Activated CD8-positive, alpha-beta memory T cell treated with anti-CD3 and anti-CD28 coated beads, Interleukin-2, amount 10 ng/mL, durations not matched to agents 7 days and 5 days (primary cell): ENCODE data around the gene RNF169. TPM values are rescaled to one million over a fixed set of nuclear protein-coding genes. Genes with fewer than 3 reads are reported as not detected.

Experiments used
- ATAC-seq: fragments of 150-1000 bp; cut with Tn5 transposase; one replicate; pipeline ENCODE4 v1.10.0; 2021; ENCODE audit warnings: moderate library complexity
- CTCF ChIA-PET: fragments of 350-600 bp; sonication (Branson Sonifier 250); formaldehyde crosslinking; loops from one replicate; lab custom pipeline; 2021; ENCODE audit warnings: antibody characterized with exemption; lab: Charles Lee
- DNase-seq: peaks from one replicate; pipeline ENCODE4 v3.0.0-alpha.2; 2020
- H3K27ac Mint-ChIP-seq: one replicate; pipeline ENCODE4 v1.8.0; 2021; ENCODE audit warnings: mild to moderate bottlenecking, mixed read lengths
- H3K27me3 Mint-ChIP-seq: one replicate; pipeline ENCODE4 v1.8.0; 2021; ENCODE audit warnings: mixed read lengths
- H3K36me3 Mint-ChIP-seq: one replicate; pipeline ENCODE4 v1.8.0; 2021; ENCODE audit warnings: mild to moderate bottlenecking, mixed read lengths
- H3K4me1 Mint-ChIP-seq: one replicate; pipeline ENCODE4 v1.8.0; 2021; ENCODE audit warnings: mixed read lengths
- H3K4me3 Mint-ChIP-seq: one replicate; pipeline ENCODE4 v1.8.0; 2021; ENCODE audit warnings: mild to moderate bottlenecking, moderate library complexity, mixed read lengths
- H3K9me3 Mint-ChIP-seq: one replicate; pipeline ENCODE4 v1.8.0; 2022; ENCODE audit warnings: low read depth, mixed read lengths
- total RNA-seq, 2 experiments: library from RNA; stranded (reverse); gene quantifications; one replicate each; pipeline ENCODE4 v1.2.3, GENCODE V29; 2021

Gene RNF169, protein sequence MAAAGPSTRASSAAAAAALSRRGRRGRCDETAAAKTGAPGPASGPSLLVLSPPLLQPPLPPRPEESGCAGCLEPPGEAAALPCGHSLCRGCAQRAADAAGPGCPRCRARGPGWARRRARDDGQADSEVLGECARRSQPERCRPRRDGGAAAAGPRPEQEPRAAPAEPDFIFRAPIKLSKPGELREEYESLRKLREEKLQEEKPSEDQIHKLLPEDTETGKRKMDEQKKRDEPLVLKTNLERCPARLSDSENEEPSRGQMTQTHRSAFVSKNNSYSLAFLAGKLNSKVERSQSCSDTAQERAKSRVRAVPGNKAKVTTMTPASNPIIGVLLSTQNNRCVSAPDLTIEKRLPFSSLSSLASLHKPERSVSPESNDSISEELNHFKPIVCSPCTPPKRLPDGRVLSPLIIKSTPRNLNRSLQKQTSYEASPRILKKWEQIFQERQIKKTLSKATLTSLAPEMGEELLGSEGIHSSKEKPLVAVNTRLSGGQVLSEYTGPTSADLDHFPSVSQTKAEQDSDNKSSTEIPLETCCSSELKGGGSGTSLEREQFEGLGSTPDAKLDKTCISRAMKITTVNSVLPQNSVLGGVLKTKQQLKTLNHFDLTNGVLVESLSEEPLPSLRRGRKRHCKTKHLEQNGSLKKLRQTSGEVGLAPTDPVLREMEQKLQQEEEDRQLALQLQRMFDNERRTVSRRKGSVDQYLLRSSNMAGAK
- 10 to 100 TPM; 17.2 to 17.3 TPM for total RNA-seq

- CTCF ChIA-PET = interaction anchor here (1.0 to 1.6 kb wide), 3 partner anchors 8 to 500 kb away, joined by 3 to 12 read pairs (median 4); no protein-coding TSS in a partner anchor
- peaks cover 7% of the 10 kb centered on the region for H3K36me3 Mint-ChIP-seq
- H3K4me3 Mint-ChIP-seq = peak within 1 kb of the TSS; percentile 82
- ATAC-seq = peak; percentile 97
- H3K27ac Mint-ChIP-seq = peak within 1 kb of the TSS; percentile 81
- H3K9me3 Mint-ChIP-seq = no peaks in the 10 kb centered on the region
- DNase-seq = peak; percentile 96
- peaks cover 3% of the 10 kb centered on the region for H3K27me3 Mint-ChIP-seq
- H3K4me1 Mint-ChIP-seq = peaks cover 26% of the 10 kb centered on the region
Observed at GRCh38 chr11:74748211-74749126, at the start of gene RNF169. Gene RNF169 (plus strand): TSS chr11:74748849. CDS start chr11:74748881, 32 bp downstream.

DNA sequence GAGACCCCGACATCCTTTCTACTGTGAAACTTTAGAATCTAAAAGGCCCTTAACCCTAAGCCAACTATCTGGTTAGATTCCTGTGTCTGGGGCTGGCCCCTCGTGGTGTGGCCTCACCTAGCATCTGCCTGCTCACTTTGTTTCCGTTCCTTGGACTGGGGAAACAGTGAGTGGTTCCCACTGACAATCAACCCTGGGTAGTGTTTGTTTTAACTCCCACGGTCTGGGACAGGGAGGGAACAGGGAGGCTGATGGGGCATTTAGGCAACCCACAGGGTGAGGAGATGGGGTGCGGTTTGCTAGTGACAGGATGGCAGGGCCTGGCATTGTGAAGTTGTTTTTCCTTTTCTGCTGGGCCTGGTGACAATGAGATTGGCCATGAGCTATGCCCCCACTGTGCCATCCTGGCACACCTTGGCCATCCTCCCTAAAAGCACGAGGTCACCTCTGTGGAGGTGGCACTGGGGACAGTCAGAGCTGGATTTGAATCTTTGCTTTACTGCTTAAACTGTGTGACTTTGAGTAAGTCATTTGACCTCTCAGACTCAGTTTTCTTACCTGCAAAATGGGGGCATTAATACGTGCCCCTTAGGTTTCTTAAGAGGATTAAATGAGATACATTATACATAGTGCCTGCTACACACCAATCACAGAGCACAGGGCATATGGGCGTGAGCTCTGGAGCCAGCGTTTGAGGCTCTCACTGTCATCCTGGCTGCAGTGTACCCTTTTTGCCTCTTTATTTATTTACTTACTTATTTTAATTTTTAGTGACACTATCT, 48.8 kb upstream of the RNF169 start:
- peaks cover 4% of the 10 kb centered on the region for H3K4me1 Mint-ChIP-seq
- peaks cover 11% of the 10 kb centered on the region for H3K27me3 Mint-ChIP-seq
- no peak overlapping the region for H3K27ac Mint-ChIP-seq
- H3K36me3 Mint-ChIP-seq = no peaks in the 10 kb centered on the region
- CTCF ChIA-PET = interaction anchor here (1.4 to 5.8 kb wide), 2 partner anchors 17 to 26 kb away, joined by 3 to 66 read pairs; no protein-coding TSS in a partner anchor
- no peak for DNase-seq
- no peak overlapping the region for H3K4me3 Mint-ChIP-seq
- no peaks in the 10 kb centered on the region for H3K9me3 Mint-ChIP-seq
- no peak for ATAC-seq

DNA sequence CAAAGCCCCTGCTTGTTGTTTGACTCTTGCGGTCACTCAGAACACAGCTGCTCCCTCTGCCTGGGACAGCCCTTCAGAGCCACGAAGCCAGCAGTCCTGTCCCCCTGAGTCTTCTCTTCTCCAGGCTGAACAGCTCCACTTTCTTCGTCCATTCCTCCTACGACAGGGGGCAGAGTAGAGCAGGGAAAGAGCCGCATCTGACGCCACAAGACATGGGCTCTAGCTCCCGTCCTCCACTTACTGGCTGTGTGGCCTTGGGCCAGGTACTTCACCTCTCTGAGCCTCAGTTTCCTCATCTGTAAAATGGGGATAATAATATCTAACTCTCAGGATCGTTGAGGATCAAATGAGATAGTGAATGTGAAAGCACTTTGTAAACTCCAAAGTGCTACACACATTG, 47.3 kb upstream of the RNF169 start:
- H3K27ac Mint-ChIP-seq = no peak overlapping the region
- DNase-seq = no peak
- no peaks in the 10 kb centered on the region for H3K36me3 Mint-ChIP-seq
- CTCF ChIA-PET = interaction anchor here (0.7 to 5.8 kb wide), 12 partner anchors 10 to 1737 kb away, joined by 3 to 66 read pairs (median 6); no protein-coding TSS in a partner anchor
- H3K4me1 Mint-ChIP-seq = peaks cover 4% of the 10 kb centered on the region
- H3K27me3 Mint-ChIP-seq = peaks cover 11% of the 10 kb centered on the region
- no peaks in the 10 kb centered on the region for H3K9me3 Mint-ChIP-seq
- no peak for ATAC-seq
- H3K4me3 Mint-ChIP-seq = no peak overlapping the region

- Mint-ChIP-seq H3K27me3 (peaks cover 4% of the 10 kb centered on the region), H3K9me3 (no peaks in the 10 kb centered on the region), H3K36me3 (no peaks in the 10 kb centered on the region), H3K4me3 (no peak overlapping the region), H3K27ac (no peak overlapping the region), H3K4me1 (no peaks in the 10 kb centered on the region)
- DNase-seq (peak; percentile 68), ATAC-seq (peak; percentile 80)
- CTCF ChIA-PET = interaction anchor here (0.6 to 5.8 kb wide), 27 partner anchors 8 to 546 kb away, joined by 3 to 66 read pairs (median 5); partner anchors contain the start of gene POLD3
Observed at GRCh38 chr11:74702383-74703007, 46.2 kb upstream of the RNF169 start.

DNA sequence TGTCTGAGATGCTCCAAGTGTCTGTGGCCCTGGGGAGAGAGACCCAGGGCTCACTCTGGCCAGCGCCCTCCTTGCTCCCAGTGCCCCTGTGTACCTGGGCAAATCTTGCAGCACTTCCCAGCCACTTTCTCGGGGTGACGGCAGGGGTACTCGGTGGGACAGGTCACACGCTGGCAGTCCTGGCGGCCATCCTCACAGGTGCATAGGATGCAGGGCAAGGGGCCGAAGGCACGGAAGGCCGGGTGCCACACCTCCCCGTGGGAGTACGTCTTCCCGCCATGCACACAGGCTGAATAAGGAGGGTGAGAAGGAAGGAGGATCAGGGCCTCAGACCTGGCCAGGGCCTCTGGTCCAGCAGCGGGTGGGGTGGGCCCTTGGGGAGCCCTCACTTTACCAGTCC, 45.4 kb upstream of the RNF169 start:
- CTCF ChIA-PET = interaction anchor here (1.0 to 5.8 kb wide), 11 partner anchors 12 to 545 kb away, joined by 3 to 66 read pairs (median 6); partner anchors contain the start of gene POLD3
- H3K9me3 Mint-ChIP-seq = no peaks in the 10 kb centered on the region
- H3K27ac Mint-ChIP-seq = no peak overlapping the region
- no peak for DNase-seq
- no peak overlapping the region for H3K4me3 Mint-ChIP-seq
- H3K27me3 Mint-ChIP-seq = peaks cover 3% of the 10 kb centered on the region
- no peaks in the 10 kb centered on the region for H3K4me1 Mint-ChIP-seq
- no peaks in the 10 kb centered on the region for H3K36me3 Mint-ChIP-seq
- no peak for ATAC-seq

DNA sequence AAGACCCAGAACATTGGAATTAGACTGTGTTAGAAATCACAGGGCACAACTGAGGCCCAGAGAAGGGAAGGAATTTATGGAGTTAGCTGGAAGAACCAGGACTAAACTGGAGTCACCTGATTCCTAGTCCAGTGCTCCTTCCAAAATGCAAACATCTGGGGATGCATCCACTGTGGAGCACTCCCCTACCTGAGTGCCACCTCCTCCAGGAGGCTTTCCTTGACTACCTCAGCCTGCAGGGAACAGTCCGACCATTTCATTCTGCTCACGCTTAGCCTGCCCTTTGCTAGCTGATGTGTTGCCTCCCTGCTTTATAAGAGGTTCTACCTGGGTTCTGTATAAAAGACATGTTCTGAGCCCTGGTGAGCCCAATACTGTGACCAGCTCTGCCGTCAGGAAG, 41.5 kb upstream of the RNF169 start:
- peaks cover 2% of the 10 kb centered on the region for H3K27me3 Mint-ChIP-seq
- H3K4me1 Mint-ChIP-seq = no peaks in the 10 kb centered on the region
- CTCF ChIA-PET = no interaction called here
- no peak overlapping the region for H3K4me3 Mint-ChIP-seq
- no peaks in the 10 kb centered on the region for H3K9me3 Mint-ChIP-seq
- DNase-seq (no peak), ATAC-seq (no peak)
- H3K36me3 Mint-ChIP-seq = no peaks in the 10 kb centered on the region
- no peak overlapping the region for H3K27ac Mint-ChIP-seq

GRCh38 chr11:74707602-74708510, 40.8 kb upstream of the RNF169 start:
- Mint-ChIP-seq H3K4me1 (no peaks in the 10 kb centered on the region), H3K27ac (no peak overlapping the region), H3K9me3 (no peaks in the 10 kb centered on the region), H3K4me3 (no peak overlapping the region), H3K27me3 (no peaks in the 10 kb centered on the region), H3K36me3 (no peaks in the 10 kb centered on the region)
- CTCF ChIA-PET = interaction anchor here (1.3 to 2.0 kb wide), 2 partner anchors 18 to 33 kb away, joined by 4 to 7 read pairs; no protein-coding TSS in a partner anchor
- ATAC-seq (no peak), DNase-seq (no peak)

DNA sequence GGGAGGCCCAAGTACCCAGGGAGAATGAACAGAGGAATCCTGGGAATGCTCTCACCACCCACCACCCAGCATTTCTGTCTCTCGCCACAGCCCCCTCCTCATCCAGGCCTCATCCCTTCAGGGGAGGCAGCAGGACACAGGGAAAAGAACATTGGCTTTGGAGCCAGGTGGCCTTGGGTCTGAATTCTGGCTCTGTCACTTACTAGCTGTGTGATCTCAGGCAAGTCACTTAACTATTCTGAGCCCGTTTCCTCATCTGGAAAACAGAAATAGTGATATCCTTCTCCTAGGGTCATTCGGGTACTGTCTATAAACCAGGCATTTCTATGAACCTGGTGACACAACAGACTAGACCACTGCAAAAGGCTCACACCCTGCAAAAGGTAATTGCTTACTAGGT, 39.5 kb upstream of the RNF169 start:
- ATAC-seq (no peak), DNase-seq (no peak)
- Mint-ChIP-seq H3K9me3 (no peaks in the 10 kb centered on the region), H3K27me3 (no peaks in the 10 kb centered on the region), H3K4me3 (no peak overlapping the region), H3K36me3 (no peaks in the 10 kb centered on the region), H3K27ac (no peak overlapping the region), H3K4me1 (no peaks in the 10 kb centered on the region)
- CTCF ChIA-PET = interaction anchor here (2.0 kb wide), 1 partner anchor 31 kb away, joined by 4 read pairs; no protein-coding TSS in a partner anchor

GRCh38 chr11:74710281-74710938, 38.2 kb upstream of the RNF169 start:
- H3K27ac Mint-ChIP-seq = no peak overlapping the region
- H3K9me3 Mint-ChIP-seq = no peaks in the 10 kb centered on the region
- CTCF ChIA-PET = interaction anchor here (0.9 to 2.4 kb wide), 3 partner anchors 8 to 15 kb away, joined by 3 to 6 read pairs (median 4); no protein-coding TSS in a partner anchor
- H3K36me3 Mint-ChIP-seq = no peaks in the 10 kb centered on the region
- H3K27me3 Mint-ChIP-seq = no peaks in the 10 kb centered on the region
- H3K4me1 Mint-ChIP-seq = peaks cover 3% of the 10 kb centered on the region
- no peak overlapping the region for H3K4me3 Mint-ChIP-seq
- DNase-seq (no peak), ATAC-seq (no peak)

DNA sequence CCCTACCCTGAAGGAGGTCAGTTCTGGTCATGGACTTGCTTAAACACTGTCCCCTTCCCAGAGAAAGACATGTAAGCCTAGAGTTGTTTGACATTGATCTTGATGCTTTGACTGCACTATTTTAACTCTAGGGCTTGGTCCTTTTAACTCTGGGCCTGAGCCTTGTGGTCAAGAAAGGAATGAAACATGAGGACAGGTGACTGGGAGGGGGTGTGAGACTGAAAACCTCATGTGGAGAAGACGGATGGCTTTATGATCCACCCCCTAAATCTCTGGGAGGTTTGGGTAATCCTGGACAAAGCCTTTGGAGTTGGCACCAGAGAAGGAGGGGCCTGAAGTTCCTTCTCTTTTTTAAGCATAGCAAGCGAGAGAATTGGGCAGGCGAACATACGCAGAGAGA, 35.0 kb upstream of the RNF169 start:
- CTCF ChIA-PET = no interaction called here
- no peak for ATAC-seq
- no peaks in the 10 kb centered on the region for H3K27me3 Mint-ChIP-seq
- no peaks in the 10 kb centered on the region for H3K36me3 Mint-ChIP-seq
- no peak overlapping the region for H3K27ac Mint-ChIP-seq
- H3K9me3 Mint-ChIP-seq = no peaks in the 10 kb centered on the region
- peaks cover 3% of the 10 kb centered on the region for H3K4me1 Mint-ChIP-seq
- no peak overlapping the region for H3K4me3 Mint-ChIP-seq
- DNase-seq = no peak

DNA sequence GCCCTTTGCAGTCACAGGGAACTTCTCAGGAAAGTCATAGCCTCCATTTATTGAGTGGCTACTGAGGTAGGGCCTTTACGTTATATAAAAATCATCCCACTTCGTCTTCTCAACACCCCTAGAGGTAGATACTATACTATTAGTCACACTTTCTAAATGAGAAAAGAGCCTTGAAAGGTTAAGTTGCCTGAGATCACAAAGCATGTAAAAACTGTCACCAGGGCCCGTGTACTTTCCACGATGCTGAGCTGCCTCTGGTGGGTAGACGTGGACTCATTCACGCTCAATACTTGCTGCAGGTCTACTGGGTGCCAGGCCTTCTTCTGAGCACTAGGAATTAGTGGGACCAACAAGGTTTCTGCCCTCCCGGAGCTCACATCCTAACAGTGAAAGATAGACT, 33.7 kb upstream of the RNF169 start:
- DNase-seq = no peak
- no peaks in the 10 kb centered on the region for H3K27me3 Mint-ChIP-seq
- CTCF ChIA-PET = no interaction called here
- no peak overlapping the region for H3K4me3 Mint-ChIP-seq
- no peak overlapping the region for H3K27ac Mint-ChIP-seq
- H3K9me3 Mint-ChIP-seq = no peaks in the 10 kb centered on the region
- no peak for ATAC-seq
- H3K36me3 Mint-ChIP-seq = no peaks in the 10 kb centered on the region
- peaks cover 3% of the 10 kb centered on the region for H3K4me1 Mint-ChIP-seq
